Measurements from ENCODE around the gene ATP10A. TPM values are rescaled to one million over a fixed set of nuclear protein-coding genes. Genes with fewer than 3 reads are reported as not detected.

Gene ATP10A
- total RNA-seq, 1 donor from 2014 or later, result 0.22 TPM

GRCh38 chr15:25728816-25729215 lies 134.3 kb downstream of the ATP10A start:
- DNase-seq (ENCODE audit: low spot score in 2 of 2, unreplicated experiment in 2 of 2), result no peak
- TF ChIP-seq, protein P1, sequence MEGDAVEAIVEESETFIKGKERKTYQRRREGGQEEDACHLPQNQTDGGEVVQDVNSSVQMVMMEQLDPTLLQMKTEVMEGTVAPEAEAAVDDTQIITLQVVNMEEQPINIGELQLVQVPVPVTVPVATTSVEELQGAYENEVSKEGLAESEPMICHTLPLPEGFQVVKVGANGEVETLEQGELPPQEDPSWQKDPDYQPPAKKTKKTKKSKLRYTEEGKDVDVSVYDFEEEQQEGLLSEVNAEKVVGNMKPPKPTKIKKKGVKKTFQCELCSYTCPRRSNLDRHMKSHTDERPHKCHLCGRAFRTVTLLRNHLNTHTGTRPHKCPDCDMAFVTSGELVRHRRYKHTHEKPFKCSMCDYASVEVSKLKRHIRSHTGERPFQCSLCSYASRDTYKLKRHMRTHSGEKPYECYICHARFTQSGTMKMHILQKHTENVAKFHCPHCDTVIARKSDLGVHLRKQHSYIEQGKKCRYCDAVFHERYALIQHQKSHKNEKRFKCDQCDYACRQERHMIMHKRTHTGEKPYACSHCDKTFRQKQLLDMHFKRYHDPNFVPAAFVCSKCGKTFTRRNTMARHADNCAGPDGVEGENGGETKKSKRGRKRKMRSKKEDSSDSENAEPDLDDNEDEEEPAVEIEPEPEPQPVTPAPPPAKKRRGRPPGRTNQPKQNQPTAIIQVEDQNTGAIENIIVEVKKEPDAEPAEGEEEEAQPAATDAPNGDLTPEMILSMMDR (IDR thresholded peaks at IDR 0.05; ENCODE audit: unreplicated experiment), result no peak
- H3K27ac Mint-ChIP-seq, result no peak overlapping the region
- no peak overlapping the region for H3K4me3 Mint-ChIP-seq
- no peaks in the 10 kb centered on the region for H3K4me1 Mint-ChIP-seq
- H3K9me3 Mint-ChIP-seq, result no peaks in the 10 kb centered on the region
- H3K36me3 Mint-ChIP-seq, result no peaks in the 10 kb centered on the region
- peaks cover 7% of the 10 kb centered on the region for H3K27me3 Mint-ChIP-seq (ENCODE audit: low read depth)

DNA sequence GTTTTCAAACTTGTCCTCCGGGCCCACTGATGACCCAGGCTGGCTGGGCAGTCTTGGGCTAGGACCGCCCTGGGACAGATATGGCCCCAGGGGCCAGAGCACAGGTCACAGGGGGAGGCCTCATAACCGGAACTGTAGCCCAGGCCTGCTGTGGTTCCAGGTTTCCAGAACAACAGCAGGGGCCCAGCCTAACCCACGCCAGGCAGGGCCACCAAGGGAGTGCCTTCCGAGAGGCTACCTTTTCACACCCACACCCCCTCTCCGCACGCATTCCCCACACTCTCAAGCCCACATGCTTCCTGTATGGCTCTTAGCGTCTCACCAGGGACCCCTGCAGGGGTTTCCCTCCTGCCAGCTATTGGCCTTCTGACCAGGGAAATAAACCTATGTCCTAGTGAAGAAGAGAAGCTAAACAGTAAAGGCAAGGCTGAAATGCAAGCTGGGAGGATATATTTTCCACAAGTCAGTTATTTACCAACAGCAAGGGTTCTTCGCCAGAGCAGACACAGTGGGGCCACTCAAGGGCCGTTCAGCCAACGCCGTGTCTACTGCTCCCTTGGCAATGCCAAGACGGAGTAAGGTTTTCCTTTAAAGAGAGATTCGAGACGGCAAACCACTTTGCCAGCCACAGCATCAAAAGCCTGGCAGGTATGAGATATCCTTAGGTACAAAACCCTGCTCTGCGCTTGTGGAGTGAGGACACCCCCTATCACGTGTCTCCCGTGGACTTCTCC lies 135.1 kb downstream of the ATP10A start:
- Mint-ChIP-seq H3K9me3 (no peaks in the 10 kb centered on the region), H3K27ac (no peak overlapping the region)
- peak in 1 of 2 experiments; percentile 17 for DNase-seq (ENCODE audit: low spot score in 2 of 2, unreplicated experiment in 2 of 2)

DNA sequence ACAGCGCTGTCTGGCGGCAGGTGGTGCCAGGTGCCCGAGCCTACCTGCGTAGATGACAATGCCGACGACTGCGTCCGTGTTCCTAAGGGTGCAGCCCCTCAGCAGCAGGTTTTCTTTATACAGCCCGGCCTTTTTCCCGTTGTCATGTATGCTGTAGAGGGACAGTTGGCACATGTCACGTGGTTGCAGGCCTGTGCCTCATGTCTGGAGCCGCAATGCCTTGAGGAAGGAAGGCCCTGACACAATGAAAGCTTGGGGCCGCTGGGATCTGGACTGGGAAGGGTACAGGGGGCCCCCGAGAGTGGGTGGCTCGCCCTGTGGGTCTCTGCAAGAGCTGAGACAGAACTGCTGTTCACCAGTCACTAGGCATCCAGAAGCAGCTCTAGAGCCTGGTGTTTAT lies 136.0 kb downstream of the ATP10A start:
- TF ChIP-seq, protein P1 (IDR thresholded peaks at IDR 0.05; ENCODE audit: unreplicated experiment), result no peak
- Mint-ChIP-seq H3K36me3 (no peaks in the 10 kb centered on the region), H3K4me1 (no peaks in the 10 kb centered on the region), H3K27ac (no peak overlapping the region), H3K4me3 (no peak overlapping the region), H3K27me3 (ENCODE audit: low read depth) (peaks cover 14% of the 10 kb centered on the region), H3K9me3 (no peaks in the 10 kb centered on the region)
- DNase-seq (ENCODE audit: low spot score in 2 of 2, unreplicated experiment in 2 of 2), result peak in 1 of 2 experiments; percentile 31

More for the DNA sequence above, 135.1 kb downstream of the ATP10A start:
- H3K27me3 Mint-ChIP-seq (ENCODE audit: low read depth), result peaks cover 7% of the 10 kb centered on the region
- no peaks in the 10 kb centered on the region for H3K4me1 Mint-ChIP-seq
- H3K36me3 Mint-ChIP-seq, result no peaks in the 10 kb centered on the region
- no peak overlapping the region for H3K4me3 Mint-ChIP-seq
- TF ChIP-seq, protein P1 (IDR thresholded peaks at IDR 0.05; ENCODE audit: unreplicated experiment), result no peak

- DNase-seq (ENCODE audit: low spot score in 2 of 2, unreplicated experiment in 2 of 2), result no peak
- H3K36me3 Mint-ChIP-seq, result no peaks in the 10 kb centered on the region
- H3K27ac Mint-ChIP-seq, result no peak overlapping the region
- no peaks in the 10 kb centered on the region for H3K9me3 Mint-ChIP-seq
- H3K4me1 Mint-ChIP-seq, result no peaks in the 10 kb centered on the region
- H3K27me3 Mint-ChIP-seq (ENCODE audit: low read depth), result peaks cover 26% of the 10 kb centered on the region
- TF ChIP-seq, protein P1 (IDR thresholded peaks at IDR 0.05; ENCODE audit: unreplicated experiment), result no peak
- H3K4me3 Mint-ChIP-seq, result no peak overlapping the region
These were observed 137.4 kb downstream of the ATP10A start for GRCh38 chr15:25725758-25726157.

- H3K27ac Mint-ChIP-seq, result no peak overlapping the region
- H3K36me3 Mint-ChIP-seq, result no peaks in the 10 kb centered on the region
- no peak for DNase-seq (ENCODE audit: low spot score in 2 of 2, unreplicated experiment in 2 of 2)
- H3K27me3 Mint-ChIP-seq (ENCODE audit: low read depth), result peaks cover 26% of the 10 kb centered on the region
- H3K9me3 Mint-ChIP-seq, result no peaks in the 10 kb centered on the region
- no peaks in the 10 kb centered on the region for H3K4me1 Mint-ChIP-seq
- TF ChIP-seq, protein P1 (IDR thresholded peaks at IDR 0.05; ENCODE audit: unreplicated experiment), result no peak
- H3K4me3 Mint-ChIP-seq, result no peak overlapping the region
These were observed 138.2 kb downstream of the ATP10A start for GRCh38 chr15:25724899-25725298.

Measured in mesothelial cell of epicardium (in vitro differentiated cells).